ENCODE measurements around the gene RERE. TPM values are rescaled to one million over a fixed set of nuclear protein-coding genes. Genes with fewer than 3 reads are reported as not detected.

The RERE gene
- total RNA-seq, 1 experiment from 2014 or later: 40.6 TPM

DNA sequence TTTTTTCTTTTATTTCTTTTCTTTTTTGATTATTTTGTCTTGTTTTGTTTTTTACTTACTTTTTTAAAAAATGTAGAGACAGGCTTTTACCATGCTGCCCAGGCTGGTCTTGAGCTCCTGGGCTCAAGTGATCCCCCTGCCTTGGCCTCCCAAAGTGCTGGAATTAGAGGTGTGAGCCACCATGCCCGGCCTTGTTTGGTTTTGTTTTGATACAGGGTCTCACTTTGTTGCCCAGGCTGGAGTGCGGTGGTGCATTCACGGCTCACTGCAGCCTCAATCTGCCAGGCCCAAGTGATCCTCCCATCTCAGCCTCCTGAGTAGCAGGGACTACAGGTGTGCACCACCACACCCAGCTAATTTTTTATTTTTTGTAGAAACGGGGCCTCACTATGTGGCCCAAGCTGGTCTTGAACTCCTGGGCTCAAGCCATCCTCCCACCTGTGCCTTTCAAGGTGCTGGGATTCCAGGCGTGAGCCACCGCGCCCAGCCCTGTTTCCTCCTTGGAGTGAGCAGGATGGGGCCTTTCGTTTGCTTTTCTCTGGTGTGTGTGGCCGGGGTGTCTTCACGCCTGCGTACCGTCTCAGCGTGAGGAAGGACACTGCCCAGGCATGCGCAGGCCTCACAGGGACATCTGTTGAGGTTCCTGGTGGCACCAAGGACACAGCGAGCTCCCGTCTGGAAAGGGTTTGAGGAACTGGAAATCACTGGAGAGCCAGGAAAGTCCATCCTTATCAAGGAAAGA, 484.0 kb downstream of the RERE start:
- H3K79me2 ChIP-seq (ENCODE audit: insufficient read depth, low read length): no peaks in the 10 kb centered on the region
- H3K9me2 ChIP-seq (ENCODE audit: insufficient read depth): no peaks in the 10 kb centered on the region
- H3K9me3 ChIP-seq (ENCODE audit: control insufficient read depth in 1 of 2, insufficient read depth in 1 of 2, low read depth in 1 of 2, low read length in 2 of 2): no peaks in the 10 kb centered on the region
- TF ChIP-seq FOSL1 (IDR thresholded peaks at IDR 0.05; ENCODE audit: low read depth) (no peak), CBX3 (IDR thresholded peaks at IDR 0.05; ENCODE audit: low read depth) (no peak), JUND (IDR thresholded peaks at IDR 0.05) (no peak), EGR1 (IDR thresholded peaks at IDR 0.05; ENCODE audit: low read depth) (no peak), SP1 (IDR thresholded peaks at IDR 0.05; ENCODE audit: low read depth) (no peak), SRF (IDR thresholded peaks at IDR 0.05; ENCODE audit: low read depth) (no peak), YY1 (IDR thresholded peaks at IDR 0.05; ENCODE audit: extremely low read depth, insufficient replicate concordance, low read depth, low read length) (no peak), REST (IDR thresholded peaks at IDR 0.05; ENCODE audit: low read depth) (no peak), ELF1 (IDR thresholded peaks at IDR 0.05; ENCODE audit: borderline replicate concordance, low read depth) (no peak), ZNF274 (IDR thresholded peaks at IDR 0.05; ENCODE audit: low read depth, low read length) (no peak), ZFX (IDR thresholded peaks at IDR 0.05) (no peak), SIN3A (IDR thresholded peaks at IDR 0.05; ENCODE audit: low read depth) (no peak), POLR2AphosphoS5 (IDR thresholded peaks at IDR 0.05; ENCODE audit: low read depth, low read length) (no peak)
- TF ChIP-seq, protein P1, sequence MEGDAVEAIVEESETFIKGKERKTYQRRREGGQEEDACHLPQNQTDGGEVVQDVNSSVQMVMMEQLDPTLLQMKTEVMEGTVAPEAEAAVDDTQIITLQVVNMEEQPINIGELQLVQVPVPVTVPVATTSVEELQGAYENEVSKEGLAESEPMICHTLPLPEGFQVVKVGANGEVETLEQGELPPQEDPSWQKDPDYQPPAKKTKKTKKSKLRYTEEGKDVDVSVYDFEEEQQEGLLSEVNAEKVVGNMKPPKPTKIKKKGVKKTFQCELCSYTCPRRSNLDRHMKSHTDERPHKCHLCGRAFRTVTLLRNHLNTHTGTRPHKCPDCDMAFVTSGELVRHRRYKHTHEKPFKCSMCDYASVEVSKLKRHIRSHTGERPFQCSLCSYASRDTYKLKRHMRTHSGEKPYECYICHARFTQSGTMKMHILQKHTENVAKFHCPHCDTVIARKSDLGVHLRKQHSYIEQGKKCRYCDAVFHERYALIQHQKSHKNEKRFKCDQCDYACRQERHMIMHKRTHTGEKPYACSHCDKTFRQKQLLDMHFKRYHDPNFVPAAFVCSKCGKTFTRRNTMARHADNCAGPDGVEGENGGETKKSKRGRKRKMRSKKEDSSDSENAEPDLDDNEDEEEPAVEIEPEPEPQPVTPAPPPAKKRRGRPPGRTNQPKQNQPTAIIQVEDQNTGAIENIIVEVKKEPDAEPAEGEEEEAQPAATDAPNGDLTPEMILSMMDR (IDR thresholded peaks at IDR 0.05 in 2 of 3, conservative IDR thresholded peaks at IDR 0.05 in 1 of 3; ENCODE audit: borderline replicate concordance in 1 of 3, insufficient read depth in 1 of 3, low read depth in 2 of 3, low read length in 2 of 3): no peak
- TF ChIP-seq, protein P2, sequence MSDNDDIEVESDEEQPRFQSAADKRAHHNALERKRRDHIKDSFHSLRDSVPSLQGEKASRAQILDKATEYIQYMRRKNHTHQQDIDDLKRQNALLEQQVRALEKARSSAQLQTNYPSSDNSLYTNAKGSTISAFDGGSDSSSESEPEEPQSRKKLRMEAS (IDR thresholded peaks at IDR 0.05): no peak
- TF ChIP-seq, protein P3, sequence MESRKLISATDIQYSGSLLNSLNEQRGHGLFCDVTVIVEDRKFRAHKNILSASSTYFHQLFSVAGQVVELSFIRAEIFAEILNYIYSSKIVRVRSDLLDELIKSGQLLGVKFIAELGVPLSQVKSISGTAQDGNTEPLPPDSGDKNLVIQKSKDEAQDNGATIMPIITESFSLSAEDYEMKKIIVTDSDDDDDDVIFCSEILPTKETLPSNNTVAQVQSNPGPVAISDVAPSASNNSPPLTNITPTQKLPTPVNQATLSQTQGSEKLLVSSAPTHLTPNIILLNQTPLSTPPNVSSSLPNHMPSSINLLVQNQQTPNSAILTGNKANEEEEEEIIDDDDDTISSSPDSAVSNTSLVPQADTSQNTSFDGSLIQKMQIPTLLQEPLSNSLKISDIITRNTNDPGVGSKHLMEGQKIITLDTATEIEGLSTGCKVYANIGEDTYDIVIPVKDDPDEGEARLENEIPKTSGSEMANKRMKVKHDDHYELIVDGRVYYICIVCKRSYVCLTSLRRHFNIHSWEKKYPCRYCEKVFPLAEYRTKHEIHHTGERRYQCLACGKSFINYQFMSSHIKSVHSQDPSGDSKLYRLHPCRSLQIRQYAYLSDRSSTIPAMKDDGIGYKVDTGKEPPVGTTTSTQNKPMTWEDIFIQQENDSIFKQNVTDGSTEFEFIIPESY (IDR thresholded peaks at IDR 0.05; ENCODE audit: extremely low read depth, insufficient replicate concordance, low read length): no peak
- H4K20me1 ChIP-seq (ENCODE audit: insufficient read depth): no peaks in the 10 kb centered on the region
- no peak overlapping the region for H3K4me3 ChIP-seq (replicated peaks in 1 of 2; ENCODE audit: low read depth in 1 of 2, low read length in 2 of 2)
- no peaks in the 10 kb centered on the region for H3K4me1 ChIP-seq (ENCODE audit: control insufficient read depth in 1 of 2, insufficient read depth in 2 of 2, low read length in 2 of 2)
- H3K9ac ChIP-seq (ENCODE audit: low read length): no peak overlapping the region
- ChIA-PET RAD21 (ENCODE audit: low non-redundant PET in 1 of 2, low total read pairs in 2 of 2, uncharacterized antibody in 2 of 2, unreplicated experiment in 2 of 2) (no interaction called here), CTCF (no interaction called here), POLR2A (no interaction called here)
- ATAC-seq (no peak), DNase-seq (ENCODE audit: low read depth, low spot score) (no peak)
- no TSS peak for BruUV-seq (replicated peaks)
- H3K27me3 ChIP-seq (ENCODE audit: insufficient read depth, low read length): no peaks in the 10 kb centered on the region
- H2AFZ ChIP-seq (ENCODE audit: low read depth, low read length, poor library complexity, severe bottlenecking): no peak overlapping the region
- no peak overlapping the region for H3K4me2 ChIP-seq (ENCODE audit: low read length)
- no peak overlapping the region for H3K27ac ChIP-seq (ENCODE audit: low read depth, low read length)
- intact Hi-C loops (cut with micrococcal nuclease): no loop called here
- H3K36me3 ChIP-seq (ENCODE audit: control insufficient read depth in 1 of 2, insufficient read depth in 2 of 2, low read length in 2 of 2): no peaks in the 10 kb centered on the region; a peak in 1 of 4 replicates
